Adrenal gland (tissue), 5 donors: ENCODE results near the gene ACTL6B.

Experiments
- POLR2A ChIP-seq, 2 donors: fragments of 450-650 bp; IDR thresholded peaks; one replicate each; pipeline ENCODE4 v1.6.1; 2017; ENCODE audit warnings: antibody characterized with exemption in 2 of 2, mild to moderate bottlenecking in 2 of 2, moderate library complexity in 1 of 2
- TF ChIP-seq, protein P1 (sequence below), 6 experiments: fragments of 450-650 bp in 4 of 6; fragments of 200-600 bp in 2 of 6; sonication (generic) in 1 of 6; IDR thresholded peaks; 1 replicate in 5 of 6; 2 replicates in 1 of 6; pipeline versions ENCODE4 v1.5.1 to v1.8.0; 2016 to 2021; ENCODE audit warnings: antibody characterized with exemption in 6 of 6, mild to moderate bottlenecking in 2 of 6, moderate library complexity in 1 of 6
- donor health status: DM: no; HTN: no; CAD: no.

- no peak for TF ChIP-seq POLR2A (IDR thresholded peaks at IDR 0.05)
- TF ChIP-seq, protein P1, sequence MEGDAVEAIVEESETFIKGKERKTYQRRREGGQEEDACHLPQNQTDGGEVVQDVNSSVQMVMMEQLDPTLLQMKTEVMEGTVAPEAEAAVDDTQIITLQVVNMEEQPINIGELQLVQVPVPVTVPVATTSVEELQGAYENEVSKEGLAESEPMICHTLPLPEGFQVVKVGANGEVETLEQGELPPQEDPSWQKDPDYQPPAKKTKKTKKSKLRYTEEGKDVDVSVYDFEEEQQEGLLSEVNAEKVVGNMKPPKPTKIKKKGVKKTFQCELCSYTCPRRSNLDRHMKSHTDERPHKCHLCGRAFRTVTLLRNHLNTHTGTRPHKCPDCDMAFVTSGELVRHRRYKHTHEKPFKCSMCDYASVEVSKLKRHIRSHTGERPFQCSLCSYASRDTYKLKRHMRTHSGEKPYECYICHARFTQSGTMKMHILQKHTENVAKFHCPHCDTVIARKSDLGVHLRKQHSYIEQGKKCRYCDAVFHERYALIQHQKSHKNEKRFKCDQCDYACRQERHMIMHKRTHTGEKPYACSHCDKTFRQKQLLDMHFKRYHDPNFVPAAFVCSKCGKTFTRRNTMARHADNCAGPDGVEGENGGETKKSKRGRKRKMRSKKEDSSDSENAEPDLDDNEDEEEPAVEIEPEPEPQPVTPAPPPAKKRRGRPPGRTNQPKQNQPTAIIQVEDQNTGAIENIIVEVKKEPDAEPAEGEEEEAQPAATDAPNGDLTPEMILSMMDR (IDR thresholded peaks at IDR 0.05), result no peak
Measured at GRCh38 chr7:100649826-100650565, 6.3 kb downstream of the ACTL6B start.
